Ectodermal cell (in vitro differentiated cells): ENCODE measurements around the gene FLYWCH1.
A peak's percentile ranks its signal among the peaks of the same experiment; 100 is the strongest.

Experiments used
- H3K27ac ChIP-seq: 2 replicates; pipeline ENCODE4 v1.7.0; 2013; ENCODE audit warnings: mild to moderate bottlenecking, low read depth, low read length; ENCODE audit not compliant: insufficient read depth, poor library complexity, severe bottlenecking
- H3K27me3 ChIP-seq: 2 replicates; pipeline ENCODE4 v1.7.0; 2013; ENCODE audit warnings: mild to moderate bottlenecking, low read length; ENCODE audit not compliant: insufficient read depth, control insufficient read depth, poor library complexity, severe bottlenecking
- H3K36me3 ChIP-seq: one replicate; pipeline ENCODE4 v1.7.0; 2013; ENCODE audit warnings: low read length; ENCODE audit not compliant: control insufficient read depth, insufficient read depth
- H3K4me1 ChIP-seq: one replicate; pipeline ENCODE4 v1.7.0; 2013; ENCODE audit warnings: low read length; ENCODE audit not compliant: control insufficient read depth, insufficient read depth
- H3K4me3 ChIP-seq: 2 replicates; pipeline ENCODE4 v1.7.0; 2013; ENCODE audit warnings: low read depth, low read length, control low read depth; ENCODE audit not compliant: insufficient read depth
- H3K9me3 ChIP-seq: 2 replicates; pipeline ENCODE4 v1.7.0; 2013; ENCODE audit warnings: mild to moderate bottlenecking, low read length, moderate library complexity; ENCODE audit not compliant: control insufficient read depth
- WGBS, 2 experiments: methylation state at CpG; one replicate each; pipeline ENCODE4 v1.1.7; 2013; ENCODE audit warnings: missing lambda C conversion rate in 2 of 2; 5-methylcytosine and 5-hydroxymethylcytosine counted together

Gene FLYWCH1

DNA sequence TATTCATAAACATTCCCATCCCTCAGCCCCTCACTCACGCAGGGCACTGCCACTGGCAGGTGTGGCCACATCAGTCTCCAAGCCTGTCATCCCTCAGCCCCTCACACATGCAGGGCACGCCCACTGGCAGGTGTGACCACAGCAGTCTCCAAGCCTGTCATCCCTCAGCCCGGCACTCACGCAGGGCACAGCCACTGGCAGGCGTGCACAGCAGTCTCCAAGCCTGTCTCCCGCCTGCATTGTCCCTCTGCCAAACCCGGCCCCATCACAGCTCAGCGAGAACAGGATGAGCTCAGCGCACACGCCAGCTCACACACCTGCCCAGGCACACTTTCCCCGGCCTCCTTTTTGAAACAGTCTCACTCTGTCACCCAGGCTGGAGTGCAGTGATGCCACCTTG lies 40.9 kb downstream of the FLYWCH1 start:
- Histone ChIP-seq H3K27ac (no peak overlapping the region), H3K4me1 (peaks cover 4% of the 10 kb centered on the region), H3K4me3 (no peak overlapping the region), H3K36me3 (no peaks in the 10 kb centered on the region), H3K27me3 (no peaks in the 10 kb centered on the region), H3K9me3 (no peaks in the 10 kb centered on the region)
- WGBS, 2 experiments: 83 to 84% methylated on average over 11 of the region's 11 CpGs

DNA sequence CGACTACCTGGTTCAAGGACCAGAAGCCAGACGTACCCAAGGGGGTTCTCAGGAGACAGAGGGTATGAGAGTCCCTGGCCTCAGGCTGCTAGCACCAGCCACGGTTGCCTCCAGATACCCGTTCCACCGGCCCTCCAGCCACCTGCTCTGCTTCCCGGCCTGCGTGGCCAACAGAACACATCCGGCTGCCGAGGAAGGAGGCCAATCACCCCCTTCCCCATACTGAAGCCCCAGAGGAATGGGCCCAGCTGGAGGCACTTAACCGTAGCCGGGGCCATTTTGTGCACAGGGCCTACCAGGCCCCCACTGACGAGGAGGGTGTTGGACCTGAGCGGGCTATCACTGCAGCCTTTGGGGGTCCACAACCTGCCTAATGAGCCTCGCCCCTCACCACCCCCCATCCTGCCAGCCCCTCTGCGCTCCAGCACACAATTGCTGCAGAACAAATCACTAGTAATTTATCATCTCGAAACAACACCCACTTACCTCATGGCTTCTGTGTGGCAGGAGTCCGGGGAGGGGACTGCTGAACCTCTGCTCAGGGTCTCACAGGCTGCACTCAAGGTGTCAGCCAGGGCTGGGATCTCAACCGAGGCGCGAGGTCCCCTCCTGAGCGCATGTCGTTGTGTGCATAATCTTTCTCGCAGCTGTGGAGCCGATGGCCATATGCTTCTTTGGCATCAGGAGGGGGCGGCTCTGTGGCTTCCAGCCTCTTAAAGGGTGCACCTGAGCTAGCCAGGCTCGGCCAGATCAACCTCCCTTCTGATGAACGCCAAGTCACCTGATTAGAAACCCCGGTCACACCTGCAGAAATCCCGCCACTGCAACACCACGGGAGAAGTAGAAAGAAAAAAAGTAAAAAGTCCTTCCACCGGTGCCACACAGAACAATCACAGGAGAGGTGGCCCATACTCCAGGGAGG lies 42.2 kb downstream of the FLYWCH1 start:
- H3K27ac ChIP-seq: no peak overlapping the region
- no peaks in the 10 kb centered on the region for H3K9me3 ChIP-seq
- H3K36me3 ChIP-seq: no peaks in the 10 kb centered on the region
- H3K27me3 ChIP-seq: no peaks in the 10 kb centered on the region
- 87 to 90% methylated on average over 31 of the region's 31 CpGs for WGBS, 2 experiments
- peaks cover 4% of the 10 kb centered on the region for H3K4me1 ChIP-seq
- no peak overlapping the region for H3K4me3 ChIP-seq

DNA sequence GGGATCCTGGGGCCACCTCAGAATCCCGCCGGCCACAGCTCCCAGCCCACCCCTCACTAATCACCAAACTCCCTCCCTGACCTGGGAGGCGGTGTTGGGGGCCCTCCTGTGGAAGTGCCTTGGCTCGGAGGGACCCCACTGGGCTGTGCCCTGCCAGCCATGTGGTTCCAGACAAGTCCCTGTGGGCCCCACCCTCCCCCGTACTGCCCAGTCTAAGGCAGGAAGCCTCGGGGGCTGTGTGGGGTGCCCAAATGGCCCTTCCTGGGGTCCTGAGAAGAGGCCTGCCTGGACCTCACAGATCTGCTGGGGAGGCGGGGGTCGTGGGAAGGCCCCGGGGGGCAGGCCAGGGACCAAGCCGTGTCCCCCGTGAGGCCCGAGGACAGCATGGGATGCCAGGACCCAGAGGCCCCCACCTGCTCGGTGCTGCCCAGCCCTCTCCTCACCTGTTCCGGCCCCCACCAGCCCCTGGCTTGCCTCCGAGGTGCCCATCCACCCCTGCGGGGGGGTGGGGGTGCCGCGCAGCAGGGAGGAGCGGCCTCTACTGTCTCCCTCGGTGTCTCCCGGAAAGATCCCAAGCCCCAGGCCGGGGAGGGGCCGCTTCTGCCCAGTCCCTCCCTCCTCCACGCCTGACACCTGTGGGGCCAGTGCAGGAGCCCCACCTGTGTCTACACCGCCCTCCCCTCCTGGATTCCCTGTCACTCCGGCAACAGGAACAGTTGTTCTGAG lies 43.1 kb downstream of the FLYWCH1 start:
- WGBS, 2 experiments: 87 to 89% methylated on average over 26 of the region's 26 CpGs
- Histone ChIP-seq H3K4me3 (no peak overlapping the region), H3K27ac (no peak overlapping the region), H3K27me3 (no peaks in the 10 kb centered on the region), H3K4me1 (peaks cover 4% of the 10 kb centered on the region), H3K36me3 (no peaks in the 10 kb centered on the region), H3K9me3 (no peaks in the 10 kb centered on the region)

DNA sequence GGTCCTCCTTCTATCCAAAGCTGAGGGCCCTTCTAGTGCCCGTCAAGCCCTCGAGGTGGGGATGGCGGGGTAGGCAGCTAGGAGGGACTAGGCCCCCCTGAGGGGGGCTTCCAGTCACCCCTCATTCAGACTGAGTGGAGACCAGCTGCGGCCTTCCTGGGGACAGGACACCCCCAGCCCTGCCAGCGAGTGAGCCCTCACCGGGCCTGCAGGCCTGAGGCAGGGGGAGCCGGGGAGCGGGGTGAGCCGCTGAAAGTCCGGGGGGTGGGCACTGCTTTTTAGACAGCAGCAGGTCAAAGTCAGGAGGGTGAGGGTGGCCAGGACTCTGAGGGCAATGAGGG lies 43.7 kb downstream of the FLYWCH1 start:
- Histone ChIP-seq H3K4me3 (no peak overlapping the region), H3K27me3 (no peaks in the 10 kb centered on the region), H3K27ac (no peak overlapping the region), H3K36me3 (no peaks in the 10 kb centered on the region), H3K4me1 (peaks cover 4% of the 10 kb centered on the region), H3K9me3 (no peaks in the 10 kb centered on the region)
- 81% methylated on average over 10 of the region's 10 CpGs for WGBS, 2 experiments

DNA sequence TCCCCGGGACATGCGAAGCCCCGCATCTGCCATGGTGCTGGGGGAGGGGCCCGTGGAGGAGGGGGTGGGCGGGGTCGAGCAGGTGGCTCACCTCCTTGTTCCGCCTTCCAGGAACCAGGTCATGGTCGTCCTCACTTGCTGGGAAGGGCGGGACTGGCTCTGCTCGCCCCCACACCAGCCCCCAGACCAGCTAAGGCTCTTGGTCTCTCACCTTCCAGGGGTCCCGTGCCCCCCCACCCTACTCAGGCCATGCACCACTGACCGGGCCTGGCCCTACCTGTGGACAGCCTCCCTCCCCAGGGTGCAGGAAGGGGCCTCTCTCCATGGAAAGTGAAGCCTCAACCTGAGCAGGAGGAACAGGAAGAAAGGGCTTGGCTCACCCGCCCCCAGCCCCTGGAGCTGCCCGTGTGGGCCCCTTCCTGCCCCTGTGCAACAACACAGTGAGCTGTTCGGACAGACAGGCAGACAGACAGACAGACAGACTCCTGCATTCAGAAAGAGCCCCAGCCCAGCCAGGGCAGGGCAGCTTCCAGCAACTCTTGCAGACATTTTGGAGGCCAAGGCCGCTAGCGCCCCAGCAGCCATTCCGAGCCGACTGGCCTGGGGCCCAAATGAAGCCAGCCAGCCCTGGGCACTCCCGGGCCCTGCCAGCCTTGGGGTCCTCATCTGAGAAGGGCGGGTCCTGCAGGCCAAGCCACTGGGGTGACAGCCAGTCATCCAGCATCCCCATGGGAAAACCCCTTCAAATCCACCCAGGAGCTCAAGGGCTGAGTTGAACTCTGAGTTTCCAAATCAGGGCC lies 44.2 kb downstream of the FLYWCH1 start:
- Histone ChIP-seq H3K9me3 (no peaks in the 10 kb centered on the region), H3K4me1 (peaks cover 4% of the 10 kb centered on the region), H3K27ac (no peak overlapping the region), H3K27me3 (no peaks in the 10 kb centered on the region), H3K36me3 (no peaks in the 10 kb centered on the region), H3K4me3 (no peak overlapping the region)
- 72 to 73% methylated on average over 21 of the region's 21 CpGs for WGBS, 2 experiments

DNA sequence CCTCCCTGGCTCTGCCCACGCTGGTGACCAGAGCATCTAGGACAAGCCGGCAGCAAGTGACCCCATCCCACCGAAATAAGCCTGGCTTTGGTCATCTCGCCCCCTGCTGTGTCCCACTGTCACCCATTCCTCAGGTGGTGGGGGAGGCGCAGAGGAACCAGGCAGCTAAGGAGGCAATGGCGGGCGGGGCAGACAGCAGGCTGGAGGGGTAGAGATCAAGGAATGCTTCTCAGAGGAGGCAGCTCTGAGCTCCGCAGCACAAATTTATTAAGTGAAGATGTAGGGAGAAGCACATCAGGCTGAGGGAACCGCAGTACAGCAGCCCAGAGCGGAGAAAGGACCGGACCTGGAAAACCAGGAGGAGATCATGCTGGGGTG lies 44.8 kb downstream of the FLYWCH1 start:
- Histone ChIP-seq H3K27me3 (no peaks in the 10 kb centered on the region), H3K4me3 (no peak overlapping the region), H3K9me3 (no peaks in the 10 kb centered on the region), H3K36me3 (no peaks in the 10 kb centered on the region), H3K27ac (no peak overlapping the region), H3K4me1 (peaks cover 4% of the 10 kb centered on the region)
- 83 to 86% methylated on average over 11 of the region's 11 CpGs for WGBS, 2 experiments

DNA sequence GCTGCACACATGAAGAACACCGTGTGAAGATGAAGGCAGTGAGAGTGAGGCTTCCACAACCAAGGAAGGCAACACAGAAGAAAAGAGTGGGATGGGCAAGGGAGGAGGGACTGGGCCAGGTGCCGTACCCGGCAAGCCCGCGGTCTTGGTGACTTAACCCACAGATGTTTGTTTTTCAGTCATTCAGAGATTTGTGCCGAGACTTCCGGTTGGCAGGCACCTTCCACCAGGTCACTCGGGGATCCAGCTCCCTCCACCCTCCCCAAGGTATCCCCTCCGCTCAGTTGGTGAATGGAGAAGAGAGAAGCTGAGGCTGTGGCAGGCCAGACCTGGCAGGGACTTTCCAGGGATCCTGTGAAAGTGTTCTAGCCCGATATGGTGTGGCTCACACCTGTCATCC lies 47.5 kb downstream of the FLYWCH1 start:
- no peaks in the 10 kb centered on the region for H3K36me3 ChIP-seq
- no peak overlapping the region for H3K4me3 ChIP-seq
- WGBS, 2 experiments: 82 to 86% methylated on average over 10 of the region's 10 CpGs
- H3K27me3 ChIP-seq: peaks cover 23% of the 10 kb centered on the region
- peaks cover 11% of the 10 kb centered on the region for H3K4me1 ChIP-seq
- H3K27ac ChIP-seq: no peak overlapping the region
- no peaks in the 10 kb centered on the region for H3K9me3 ChIP-seq

DNA sequence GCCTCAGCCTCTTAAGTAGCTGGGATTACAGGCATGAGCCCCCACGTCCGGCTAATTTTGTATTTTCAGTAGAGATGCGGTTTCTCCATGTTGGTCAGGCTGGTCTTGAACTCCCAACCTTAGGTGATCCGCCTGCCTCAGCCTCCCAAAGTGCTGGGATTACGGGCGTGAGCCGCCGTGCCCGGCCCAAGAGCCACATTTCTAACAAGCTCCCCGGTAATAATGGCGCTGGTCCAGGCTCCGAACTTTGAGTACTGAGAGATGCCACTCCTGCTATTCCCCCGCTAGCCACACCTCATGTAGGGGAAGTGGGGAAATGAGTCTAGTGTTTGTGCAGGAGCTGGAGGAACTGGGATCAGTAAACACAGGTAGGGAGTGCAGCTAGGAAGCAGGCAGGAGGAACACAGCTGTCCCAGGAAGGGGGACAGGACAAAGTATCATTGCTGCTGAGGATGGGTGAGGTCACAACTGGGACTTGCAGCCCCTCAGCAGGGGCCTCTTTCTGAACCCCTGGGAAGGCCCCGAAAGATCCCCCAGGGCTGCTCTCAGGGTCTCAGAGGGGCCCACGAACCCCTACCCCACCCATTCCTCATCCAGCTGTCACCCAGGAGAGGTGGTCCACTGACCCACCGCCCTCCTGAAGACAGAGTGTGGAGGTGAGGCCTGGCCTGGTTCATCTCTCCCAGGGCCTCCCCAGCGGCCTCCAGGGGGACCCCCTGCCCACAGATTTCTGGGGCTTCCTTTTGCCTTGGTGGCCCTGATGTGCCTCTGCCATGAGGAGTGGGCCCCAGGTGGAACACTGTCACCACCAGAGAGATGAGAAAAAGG lies 48.7 kb downstream of the FLYWCH1 start:
- 84 to 86% methylated on average over 17 of the region's 17 CpGs for WGBS, 2 experiments
- H3K9me3 ChIP-seq: no peaks in the 10 kb centered on the region
- H3K4me1 ChIP-seq: peaks cover 7% of the 10 kb centered on the region
- H3K36me3 ChIP-seq: no peaks in the 10 kb centered on the region
- H3K27ac ChIP-seq: no peak overlapping the region
- peaks cover 32% of the 10 kb centered on the region for H3K27me3 ChIP-seq
- no peak overlapping the region for H3K4me3 ChIP-seq

DNA sequence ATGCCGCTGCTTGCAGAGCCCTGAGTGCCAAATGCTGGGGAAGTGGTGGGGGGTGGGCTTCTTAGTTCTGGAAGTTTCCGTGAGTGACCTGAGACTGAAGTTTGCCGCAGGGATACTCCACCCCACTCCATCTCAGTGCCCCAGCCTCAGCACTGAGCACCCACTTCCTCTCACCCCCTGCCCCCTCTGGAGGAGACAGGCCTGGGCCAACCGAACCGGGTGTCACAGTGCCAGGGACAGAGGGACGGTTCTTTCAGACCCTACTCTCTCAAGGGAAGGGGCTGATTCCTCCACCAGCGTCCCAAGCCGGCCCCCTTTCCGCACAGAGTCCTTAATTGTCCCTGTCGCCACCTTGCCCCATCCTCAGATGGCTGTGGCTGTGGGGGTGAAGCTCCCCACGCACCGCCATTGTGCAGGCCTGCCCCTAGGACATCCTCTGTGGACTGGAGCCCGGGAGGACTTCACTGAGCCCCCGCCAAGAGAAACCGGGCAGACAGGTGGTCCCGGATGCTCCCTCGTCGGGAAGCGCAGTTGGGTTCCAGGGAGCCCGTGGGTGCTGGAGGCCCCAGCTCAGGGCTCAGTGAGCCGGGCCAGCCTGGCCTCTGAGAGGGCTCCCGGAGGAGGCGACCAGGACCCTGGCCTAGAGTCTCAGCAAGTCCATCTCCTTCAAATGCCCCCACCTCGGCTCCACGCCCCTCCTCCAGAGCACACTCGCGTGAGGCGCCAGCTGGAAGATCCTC lies 50.8 kb downstream of the FLYWCH1 start:
- H3K27ac ChIP-seq: no peak overlapping the region
- H3K4me1 ChIP-seq: peaks cover 7% of the 10 kb centered on the region
- H3K36me3 ChIP-seq: no peaks in the 10 kb centered on the region
- no peaks in the 10 kb centered on the region for H3K9me3 ChIP-seq
- H3K4me3 ChIP-seq: peak overlapping the region; percentile 40
- 64 to 66% methylated on average over 28 of the region's 28 CpGs for WGBS, 2 experiments
- H3K27me3 ChIP-seq: peaks cover 46% of the 10 kb centered on the region
